ENCODE results near the gene MYO1G. TPM values are rescaled to one million over a fixed set of nuclear protein-coding genes. Genes with fewer than 3 reads are reported as not detected.

MYO1G gene
- total and polyA plus RNA-seq, 12 donors = 0.06 to 12.8 (median 3.8) TPM

GRCh38 chr7:44987457-44987856, 8.6 kb upstream of the MYO1G start:
- Histone ChIP-seq H3K4me3 (peak overlapping the region in 1 of 4 donors; percentile 61), H3K27me3 (no peaks in the 10 kb centered on the region), H3K9me3 (replicated peaks in 1 of 3) (peaks cover 0 to 6% (median 0%) of the 10 kb centered on the region in 3 donors), H3K36me3 (replicated peaks in 1 of 2) (peaks cover 0 to 30% of the 10 kb centered on the region in 2 donors), H3K4me1 (replicated peaks in 1 of 2) (peaks cover 16 to 40% of the 10 kb centered on the region in 2 donors), H3K27ac (peak overlapping the region in 4 of 5 donors; percentile 85 to 97 (median 95))
- DNase-seq = no peak
- intact Hi-C loops (cut with DNase I) = no loop called here
- WGBS, 4 donors = 89 to 97% (median 93%) methylated on average over 7 of the region's 7 CpGs
- no peak for TF ChIP-seq POLR2A (IDR thresholded peaks at IDR 0.05)
- TF ChIP-seq CTCF (IDR thresholded peaks at IDR 0.05) = no peak

- peak overlapping the region in 3 of 4 donors; percentile 21 to 61 (median 29) for H3K4me3 ChIP-seq
- 1 to 3% (median 1%) methylated on average over 15 to 68 of the region's 68 CpGs for WGBS, 4 donors
- no peaks in the 10 kb centered on the region for H3K27me3 ChIP-seq
- H3K9me3 ChIP-seq (replicated peaks in 1 of 3) = peaks cover 0 to 6% (median 0%) of the 10 kb centered on the region in 3 donors
- DNase-seq = peak; percentile 93 to 97 (median 94)
- H3K27ac ChIP-seq = peak overlapping the region; percentile 28 to 97 (median 94)
- TF ChIP-seq POLR2A (IDR thresholded peaks at IDR 0.05) (peak; percentile 84 to 90), CTCF (IDR thresholded peaks at IDR 0.05) (peak in 1 of 6 experiments; percentile 4)
- peaks cover 0 to 33% of the 10 kb centered on the region in 2 donors for H3K36me3 ChIP-seq (replicated peaks in 1 of 2)
- intact Hi-C loops (cut with DNase I) = no loop called here
- peaks cover 16 to 40% of the 10 kb centered on the region in 2 donors for H3K4me1 ChIP-seq (replicated peaks in 1 of 2)
Observed at GRCh38 chr7:44986218-44987053, 7.6 kb upstream of the MYO1G start.

- Histone ChIP-seq H3K27ac (peak overlapping the region; percentile 28 to 97 (median 94)), H3K4me1 (replicated peaks in 1 of 2) (peaks cover 16 to 37% of the 10 kb centered on the region in 2 donors), H3K27me3 (no peaks in the 10 kb centered on the region), H3K4me3 (peak overlapping the region in 2 of 4 donors; percentile 29 to 61), H3K9me3 (replicated peaks in 1 of 3) (peaks cover 0 to 3% (median 0%) of the 10 kb centered on the region in 3 donors), H3K36me3 (replicated peaks in 1 of 2) (peaks cover 0 to 33% of the 10 kb centered on the region in 2 donors)
- 19 to 25% (median 22%) methylated on average over 7 to 8 of the region's 8 CpGs for WGBS, 4 donors
- DNase-seq = no peak
- intact Hi-C loops (cut with DNase I) = no loop called here
- TF ChIP-seq CTCF (IDR thresholded peaks at IDR 0.05) = no peak
Observed at GRCh38 chr7:44985900-44986217, 7.0 kb upstream of the MYO1G start.

GRCh38 chr7:44985033-44985695, 6.3 kb upstream of the MYO1G start:
- Histone ChIP-seq H3K27me3 (no peaks in the 10 kb centered on the region), H3K9me3 (replicated peaks in 1 of 3) (no peaks in the 10 kb centered on the region), H3K36me3 (replicated peaks in 1 of 2) (peaks cover 0 to 33% of the 10 kb centered on the region in 2 donors), H3K27ac (peak overlapping the region in 3 of 5 donors; percentile 94 to 97 (median 96)), H3K4me1 (replicated peaks in 1 of 2) (peaks cover 16 to 30% of the 10 kb centered on the region in 2 donors), H3K4me3 (peak overlapping the region in 1 of 4 donors; percentile 61)
- DNase-seq = no peak
- intact Hi-C loops (cut with DNase I) = no loop called here
- no peak for TF ChIP-seq CTCF (IDR thresholded peaks at IDR 0.05)
- TF ChIP-seq POLR2A (IDR thresholded peaks at IDR 0.05) = no peak
- 69 to 91% (median 76%) methylated on average over 3 to 6 of the region's 6 CpGs for WGBS, 4 donors

Measured in adrenal gland (tissue), 12 donors.